ENCODE data around the gene HOXC6.

HOXC6 gene

GRCh38 chr12:53990311-53991076 lies 37.7 kb upstream of the HOXC6 start:
- DNase-seq, result no peak

- peak; percentile 18 for DNase-seq
Measured at GRCh38 chr12:53991077-53991460, 37.2 kb upstream of the HOXC6 start.

GRCh38 chr12:53992377-53992889 lies 35.8 kb upstream of the HOXC6 start:
- no peak for DNase-seq

GRCh38 chr12:53993162-53994008 lies 34.9 kb upstream of the HOXC6 start:
- DNase-seq, result no peak

GRCh38 chr12:53994009-53994263 lies 34.3 kb upstream of the HOXC6 start:
- no peak for DNase-seq

- no peak for DNase-seq
Measured at GRCh38 chr12:53994264-53995001, 33.8 kb upstream of the HOXC6 start.

GRCh38 chr12:53995002-53995377 lies 33.2 kb upstream of the HOXC6 start:
- no peak for DNase-seq

GRCh38 chr12:53995378-53996239 lies 32.6 kb upstream of the HOXC6 start:
- DNase-seq, result no peak

GRCh38 chr12:53996240-53997203 lies 31.7 kb upstream of the HOXC6 start:
- no peak for DNase-seq

- DNase-seq, result no peak
Measured at GRCh38 chr12:53997204-53998109, 30.8 kb upstream of the HOXC6 start.

- DNase-seq, result no peak
Measured at GRCh38 chr12:53998110-53998899, 29.9 kb upstream of the HOXC6 start.

GRCh38 chr12:53998900-53999236 lies 29.4 kb upstream of the HOXC6 start:
- DNase-seq, result no peak

GRCh38 chr12:53999559-54000115 lies 28.6 kb upstream of the HOXC6 start:
- no peak for DNase-seq

- no peak for DNase-seq
Measured at GRCh38 chr12:54000116-54001114, 27.8 kb upstream of the HOXC6 start, which contains the start of gene HOXC9. Gene HOXC9, plus strand, starts transcription at chr12:54000161. Its CDS starts 28 bp downstream, at chr12:54000189.

- no peak for DNase-seq
Measured at GRCh38 chr12:54001283-54002187, 26.7 kb upstream of the HOXC6 start.

- no peak for DNase-seq
Measured at GRCh38 chr12:54002278-54002914, 25.8 kb upstream of the HOXC6 start.

Measured in NCI-H524 treated with DMSO at 0.1 percent for 48 hours (cell line).